ENCODE results near the gene LONRF2.

- no peak for TF ChIP-seq SUZ12 (IDR thresholded peaks at IDR 0.05; ENCODE audit: extremely low read depth, insufficient read depth, insufficient read length)
- no peak for TF ChIP-seq YY1 (IDR thresholded peaks at IDR 0.05; ENCODE audit: insufficient read depth, insufficient read length)
Measured at GRCh38 chr2:100344433-100344832, 22.1 kb upstream of the LONRF2 start.
